GM18867 (cell line): ENCODE data around the gene ALPI.
"Not testable (repeated sequence)": the region's sequence is repeated elsewhere in the genome, so short reads cannot be mapped to it uniquely, and the experiment has no call there.

Experiments used
- ATAC-seq: cut with Tn5 transposase; IDR thresholded peaks from one replicate; pipeline ENCODE4 v1.9.1; 2021; ENCODE audit warnings: mild to moderate bottlenecking, moderate library complexity; ENCODE audit not compliant: unreplicated experiment

The ALPI gene

DNA sequence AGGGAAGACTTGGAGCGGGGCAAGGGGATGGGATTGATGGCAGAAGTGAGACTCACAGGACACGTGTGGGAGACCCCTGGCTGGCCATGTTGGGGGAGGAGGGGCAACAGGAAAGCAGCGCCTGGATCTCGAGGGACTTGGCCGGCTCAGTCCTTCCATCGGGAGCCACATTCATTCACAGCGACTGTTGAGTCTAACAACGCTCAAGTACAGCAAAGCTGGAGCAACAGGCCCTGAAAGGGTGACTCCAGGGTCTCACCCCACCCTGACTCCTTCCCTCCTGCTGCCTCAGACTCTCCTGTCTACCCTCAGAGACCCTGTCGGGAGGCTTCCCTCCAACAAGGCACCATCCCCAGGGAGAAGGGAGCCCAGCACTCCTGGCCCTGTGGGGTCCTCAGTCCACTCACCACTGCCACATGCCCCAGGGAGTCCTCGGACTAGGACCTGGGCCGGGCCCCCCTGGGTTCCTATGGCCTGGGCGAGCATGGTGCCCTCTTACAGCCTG is 14.8 kb upstream of the ALPI start:
- ATAC-seq = no peak

DNA sequence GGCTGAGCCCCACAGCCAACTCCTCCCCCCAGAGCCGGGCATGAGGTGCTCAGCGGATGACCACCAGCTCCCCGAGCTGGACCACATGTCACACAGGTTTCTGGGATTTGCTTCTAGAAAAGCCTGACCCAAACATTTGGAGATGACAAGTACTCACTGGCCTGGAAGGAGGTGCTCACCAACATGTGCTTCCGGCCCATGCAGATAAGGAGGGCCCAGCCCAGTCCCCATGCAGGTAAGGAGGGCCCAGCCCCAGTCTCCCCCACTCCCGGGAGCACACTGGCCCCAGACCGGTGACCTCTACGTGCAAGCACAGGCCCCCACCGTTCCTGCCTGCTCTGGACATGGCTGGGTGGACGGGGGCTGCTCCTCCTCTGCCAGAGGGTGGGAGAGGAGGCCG is 14.0 kb upstream of the ALPI start:
- ATAC-seq = not testable (repeated sequence)

DNA sequence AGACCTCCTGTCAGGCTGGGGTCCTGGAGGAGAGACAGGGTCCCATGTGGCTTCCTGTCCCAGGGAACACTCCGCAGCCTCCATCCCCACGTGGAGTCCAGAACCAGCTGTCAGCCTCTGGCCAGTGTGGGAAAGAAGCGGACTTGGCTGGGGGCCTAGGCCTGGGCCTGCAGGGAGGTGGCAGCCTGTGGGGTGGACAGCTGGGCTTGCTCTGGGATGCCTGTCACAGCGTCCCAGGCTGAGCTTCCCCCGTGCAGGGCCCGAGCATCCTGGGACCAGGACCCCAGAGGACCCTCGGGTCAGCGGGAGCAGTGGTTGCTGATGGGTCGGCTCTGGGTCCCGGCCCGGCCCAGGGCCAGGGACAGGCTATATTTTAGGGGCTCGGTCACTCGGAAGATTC is 13.5 kb upstream of the ALPI start:
- not testable (repeated sequence) for ATAC-seq

DNA sequence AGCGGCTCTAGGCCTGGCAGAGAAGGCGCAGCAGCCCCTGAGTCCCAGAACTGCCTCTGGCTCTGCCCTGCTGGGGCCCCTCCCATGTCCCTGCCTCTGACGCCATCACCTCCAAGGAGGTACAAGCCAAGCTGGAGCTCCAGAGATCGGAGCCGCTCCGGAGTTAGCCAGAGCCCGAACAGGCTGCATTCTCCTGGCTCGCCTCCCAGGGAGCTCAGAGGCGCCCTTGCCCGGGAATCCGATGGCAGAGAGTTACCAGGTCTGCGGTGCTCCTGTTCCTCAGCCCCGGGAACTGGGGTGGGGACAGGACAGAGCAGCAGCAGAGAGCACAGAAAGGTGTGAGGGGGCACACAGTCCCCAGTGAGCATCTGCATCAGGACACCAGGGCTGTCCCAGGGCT is 12.9 kb upstream of the ALPI start:
- not testable (repeated sequence) for ATAC-seq

DNA sequence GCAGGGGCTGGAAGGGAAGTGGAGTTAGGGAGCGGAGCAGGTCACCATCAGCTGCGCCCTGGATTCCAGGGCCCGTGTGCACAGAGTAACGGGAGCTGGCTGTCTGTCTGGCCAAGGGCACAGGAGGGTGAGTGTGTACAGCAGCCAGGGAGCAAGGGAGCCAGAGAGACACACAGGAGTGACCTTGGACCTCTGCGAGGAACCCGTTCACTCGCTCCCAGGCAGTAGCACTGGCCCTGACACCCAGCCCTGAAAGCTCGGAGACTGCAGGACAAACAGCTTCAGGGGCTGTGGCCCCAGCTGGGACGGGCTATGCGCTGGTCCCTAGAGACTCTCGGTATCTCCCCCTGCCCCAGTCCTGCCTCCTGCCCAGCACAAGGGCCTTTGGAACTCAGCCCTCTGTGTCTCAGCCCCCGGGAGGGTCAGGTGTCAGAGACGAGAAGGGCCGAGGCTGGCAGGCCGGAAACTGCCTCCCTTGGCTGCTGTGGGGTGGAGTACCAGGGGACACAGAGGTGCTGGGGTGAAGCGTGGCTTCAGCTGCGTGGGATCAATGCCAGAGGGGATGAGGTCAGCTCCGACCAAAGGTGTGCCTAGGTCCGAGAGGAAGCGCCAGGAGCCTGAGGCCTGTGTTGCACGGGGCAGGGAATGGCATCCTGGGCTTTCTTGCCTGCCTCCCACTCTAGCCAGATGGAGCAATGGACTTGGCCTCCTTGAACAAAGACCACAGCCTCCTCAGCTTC is 12.1 kb upstream of the ALPI start:
- ATAC-seq = not testable (repeated sequence)

DNA sequence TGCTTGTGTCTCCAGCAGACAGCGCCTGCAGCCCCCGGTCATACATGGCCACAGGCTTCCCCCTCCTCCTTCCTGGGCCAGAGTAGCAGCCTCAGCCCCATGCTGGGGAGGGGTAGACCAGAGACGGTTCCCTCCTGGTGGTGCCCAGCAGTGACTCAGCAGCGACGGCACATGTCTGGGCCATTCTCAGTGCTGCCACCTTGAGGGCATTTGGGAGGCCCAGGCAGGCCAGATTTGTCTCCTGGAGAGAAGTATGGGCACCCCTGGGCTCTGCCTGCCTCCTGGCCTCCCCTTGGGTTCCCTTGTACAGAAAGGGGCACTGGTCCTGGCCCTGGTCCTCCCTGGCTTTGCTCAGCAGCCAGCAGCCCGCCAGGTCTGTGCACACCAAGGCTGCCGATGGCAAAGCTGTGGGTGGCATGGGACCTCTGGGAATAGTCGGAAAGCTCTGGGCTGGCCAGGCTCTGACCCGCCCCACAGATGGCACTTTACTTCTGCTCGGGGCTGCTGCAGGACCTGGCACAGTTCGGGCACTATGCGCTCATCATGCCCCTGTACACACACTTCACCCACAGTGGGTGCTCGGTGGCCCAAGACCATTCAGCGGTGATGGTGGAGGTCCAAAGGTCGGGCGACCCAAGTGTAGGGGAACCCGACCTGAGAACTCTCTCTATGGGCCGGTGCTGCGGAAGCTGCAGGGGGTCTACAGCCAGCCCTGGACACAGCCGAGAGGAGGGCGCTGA is 11.4 kb upstream of the ALPI start:
- no peak for ATAC-seq

DNA sequence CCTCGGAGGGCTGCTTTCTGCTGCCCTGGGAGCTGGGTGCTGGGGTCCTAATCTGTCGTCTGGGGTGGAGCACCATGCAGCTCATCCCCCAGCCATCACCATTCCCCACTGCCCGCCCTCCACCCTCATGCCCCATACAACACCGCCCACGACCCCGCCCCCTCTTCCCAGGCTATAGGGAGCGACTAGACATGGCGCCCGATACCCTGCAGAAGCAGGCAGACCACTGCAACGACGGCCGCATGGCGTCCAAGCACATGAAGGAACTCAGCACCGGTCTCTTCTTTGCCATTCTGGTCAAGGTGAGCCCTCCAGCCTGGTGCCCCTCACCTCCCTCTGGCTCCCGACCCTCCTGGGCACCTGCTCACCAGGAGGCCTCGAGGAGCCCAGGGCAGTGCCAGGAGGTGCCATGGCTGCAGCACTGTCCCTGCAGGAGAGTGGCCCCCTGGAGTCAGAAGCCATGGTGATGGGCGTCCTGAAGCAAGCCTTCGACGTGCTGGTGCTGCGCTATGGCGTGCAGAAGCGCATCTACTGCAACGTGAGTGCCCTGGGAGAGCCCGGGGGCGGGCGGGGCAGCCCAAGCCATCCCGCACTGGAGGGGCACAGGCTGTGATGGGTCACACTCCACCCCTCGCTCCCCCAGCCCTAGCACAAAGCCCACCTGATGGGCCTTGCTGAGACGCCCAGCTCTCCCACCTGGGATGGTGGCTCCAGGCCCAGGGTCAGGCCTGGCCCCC is 10.6 kb upstream of the ALPI start:
- ATAC-seq = not testable (repeated sequence)

DNA sequence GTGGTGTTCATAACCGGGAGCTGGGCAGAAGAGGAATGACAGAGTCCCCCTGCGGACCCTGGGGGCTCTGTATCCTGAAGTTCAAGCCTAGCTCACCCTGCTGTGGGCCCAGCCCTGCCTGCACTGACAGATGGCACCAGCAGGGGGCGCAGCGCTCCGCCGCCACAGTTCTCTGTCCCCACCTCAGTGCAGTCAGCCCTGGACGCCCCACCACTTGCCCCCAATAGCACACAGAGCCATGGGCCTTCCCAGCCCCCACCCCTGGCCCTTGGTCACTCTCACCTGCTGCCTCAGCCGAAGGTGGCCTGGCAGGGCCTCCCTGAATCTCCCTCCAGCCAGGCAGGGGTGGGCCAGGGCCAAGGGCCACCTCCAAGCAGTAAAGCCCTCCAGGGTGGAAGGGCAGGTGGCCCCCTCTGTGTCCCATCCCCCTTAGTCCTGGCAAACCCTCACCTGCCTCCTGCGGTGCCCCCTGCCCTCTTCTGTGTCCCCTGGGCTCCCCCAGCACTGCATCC is 9.6 kb upstream of the ALPI start:
- not testable (repeated sequence) for ATAC-seq

DNA sequence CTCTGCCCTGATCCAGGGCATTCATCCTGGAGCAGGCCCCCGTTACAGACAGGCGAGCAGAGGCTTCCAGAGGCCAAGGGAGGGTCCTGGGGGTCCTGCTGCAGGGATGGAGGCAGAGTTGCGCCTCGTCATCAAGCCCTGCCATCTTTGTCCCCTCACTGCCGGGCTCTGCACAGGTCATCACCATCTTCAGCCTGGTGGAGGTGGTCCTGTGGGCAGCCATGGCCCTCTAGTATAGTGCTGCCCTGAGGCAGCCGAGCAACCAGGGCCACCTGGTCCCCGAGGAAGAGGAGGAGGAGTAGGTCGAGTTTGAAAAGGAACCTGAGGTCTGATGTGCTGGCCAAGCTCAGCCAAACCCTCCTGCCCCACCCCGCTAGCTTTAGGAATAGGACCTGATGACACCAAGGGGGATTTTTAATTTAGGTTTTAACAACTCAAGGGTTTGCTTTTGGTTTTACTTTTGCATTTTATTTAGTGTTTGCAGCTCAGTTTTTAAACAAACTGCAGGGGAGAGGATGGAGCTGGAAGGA is 8.8 kb upstream of the ALPI start:
- ATAC-seq = no peak

DNA sequence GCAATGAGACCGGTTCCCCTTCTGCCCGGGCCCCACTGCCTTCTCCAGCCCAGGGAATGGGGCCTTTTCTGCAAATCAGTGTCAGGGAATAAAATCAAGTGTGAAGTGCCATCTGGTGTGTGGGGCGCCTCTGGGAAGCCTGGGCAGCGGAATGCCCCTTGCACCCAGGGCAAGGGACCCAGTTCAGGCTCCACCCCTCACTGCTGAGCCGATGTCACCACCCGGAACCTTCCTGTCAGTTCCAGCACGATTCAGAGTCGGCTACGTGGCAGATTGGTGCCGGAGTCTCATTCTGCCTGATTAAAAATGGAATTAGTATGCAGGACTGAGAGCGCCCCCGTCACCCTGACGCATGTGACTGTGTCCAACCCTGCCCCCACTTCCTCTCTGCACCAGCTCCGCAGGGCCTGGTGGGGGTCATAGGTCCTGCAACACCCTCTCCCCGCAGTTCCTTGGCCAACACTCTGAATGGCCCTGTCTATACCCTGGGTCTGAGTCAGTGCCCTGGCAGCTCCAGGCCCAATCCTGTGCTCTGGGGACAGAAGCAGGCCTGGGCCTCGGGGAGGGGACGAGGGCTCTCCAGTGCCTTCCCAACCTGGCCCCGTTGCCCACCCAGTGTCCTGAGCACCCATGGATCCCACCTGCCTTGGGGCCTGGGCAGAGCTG is 8.2 kb upstream of the ALPI start:
- no peak for ATAC-seq

DNA sequence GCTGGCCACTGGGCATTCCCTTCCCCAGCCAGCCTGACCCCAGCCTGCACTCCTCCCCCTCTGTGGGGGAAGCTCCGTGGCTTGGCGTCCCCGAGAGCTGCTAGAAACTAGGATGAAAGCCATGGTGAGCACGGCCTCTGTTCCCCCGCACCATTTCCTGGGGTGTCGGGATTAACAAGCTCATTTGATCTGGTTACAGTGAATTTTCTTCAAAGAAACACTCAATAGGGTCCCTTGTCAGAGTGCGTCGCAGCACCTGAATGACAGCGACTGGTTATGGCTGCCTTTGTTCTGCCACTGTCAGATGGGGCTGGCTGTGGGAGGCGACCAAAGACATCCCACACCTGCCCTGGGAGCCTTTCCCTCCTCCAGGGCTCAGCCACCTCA is 7.7 kb upstream of the ALPI start:
- no peak for ATAC-seq

DNA sequence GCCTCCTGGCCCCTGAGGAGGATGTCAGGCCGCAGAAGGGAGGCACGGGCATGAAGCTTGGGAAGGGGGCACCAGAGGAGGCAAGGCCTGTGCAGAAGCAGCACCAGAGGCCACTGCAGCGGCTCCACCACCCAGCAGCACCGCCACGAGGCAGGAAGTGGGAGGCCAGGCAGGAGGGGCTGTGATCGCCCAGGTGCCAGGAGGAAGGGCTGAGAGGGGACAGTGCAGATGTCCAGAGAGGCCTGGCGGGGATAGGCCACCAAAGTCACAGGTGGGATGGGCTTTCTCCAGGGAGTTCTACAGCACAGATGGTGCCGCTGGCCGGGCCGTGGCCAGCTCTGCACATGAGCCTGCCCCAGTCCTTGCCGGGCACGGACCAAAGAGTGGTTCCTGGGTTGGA is 6.0 kb upstream of the ALPI start:
- no peak for ATAC-seq

DNA sequence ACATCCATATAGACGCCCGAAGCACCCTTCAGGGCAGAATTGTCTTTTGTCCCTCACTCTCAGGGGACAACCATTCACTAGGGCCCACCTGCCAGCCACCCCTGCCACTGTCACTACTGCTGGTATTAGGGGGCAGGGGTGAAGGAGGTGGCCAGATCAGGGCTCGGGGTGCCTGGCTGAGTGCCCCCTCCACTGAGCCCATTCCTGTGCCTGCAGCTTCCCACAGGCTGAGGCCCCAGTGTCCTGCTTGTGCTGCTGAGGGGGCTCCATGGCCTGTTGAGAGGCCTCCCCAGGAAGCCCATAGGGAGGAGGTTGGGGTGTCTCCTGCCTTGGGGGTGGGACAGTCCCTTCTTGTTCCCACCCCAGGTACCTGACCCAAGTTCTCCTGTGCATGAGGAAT is 4.3 kb upstream of the ALPI start:
- not testable (repeated sequence) for ATAC-seq

DNA sequence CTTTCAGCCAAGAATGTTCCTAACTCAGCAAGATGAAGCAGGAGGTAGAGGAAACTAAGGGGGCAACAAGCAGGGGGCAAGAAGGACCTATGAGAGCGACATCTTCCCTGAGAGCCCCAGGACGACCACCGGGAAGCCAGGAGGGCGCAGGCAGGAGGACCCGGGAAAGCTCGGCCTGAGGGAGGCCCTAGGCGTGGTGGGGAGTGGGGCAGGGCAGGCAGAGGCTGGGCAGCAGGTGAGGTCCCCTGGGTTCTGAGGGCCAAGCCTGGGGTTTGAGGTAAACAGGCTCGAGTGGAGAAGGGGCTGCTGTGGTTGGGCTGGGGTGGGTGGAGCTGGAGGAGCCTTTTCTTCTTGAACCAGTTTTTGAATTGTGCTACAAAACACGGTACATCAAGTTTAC is 1.3 kb upstream of the ALPI start:
- no peak for ATAC-seq

DNA sequence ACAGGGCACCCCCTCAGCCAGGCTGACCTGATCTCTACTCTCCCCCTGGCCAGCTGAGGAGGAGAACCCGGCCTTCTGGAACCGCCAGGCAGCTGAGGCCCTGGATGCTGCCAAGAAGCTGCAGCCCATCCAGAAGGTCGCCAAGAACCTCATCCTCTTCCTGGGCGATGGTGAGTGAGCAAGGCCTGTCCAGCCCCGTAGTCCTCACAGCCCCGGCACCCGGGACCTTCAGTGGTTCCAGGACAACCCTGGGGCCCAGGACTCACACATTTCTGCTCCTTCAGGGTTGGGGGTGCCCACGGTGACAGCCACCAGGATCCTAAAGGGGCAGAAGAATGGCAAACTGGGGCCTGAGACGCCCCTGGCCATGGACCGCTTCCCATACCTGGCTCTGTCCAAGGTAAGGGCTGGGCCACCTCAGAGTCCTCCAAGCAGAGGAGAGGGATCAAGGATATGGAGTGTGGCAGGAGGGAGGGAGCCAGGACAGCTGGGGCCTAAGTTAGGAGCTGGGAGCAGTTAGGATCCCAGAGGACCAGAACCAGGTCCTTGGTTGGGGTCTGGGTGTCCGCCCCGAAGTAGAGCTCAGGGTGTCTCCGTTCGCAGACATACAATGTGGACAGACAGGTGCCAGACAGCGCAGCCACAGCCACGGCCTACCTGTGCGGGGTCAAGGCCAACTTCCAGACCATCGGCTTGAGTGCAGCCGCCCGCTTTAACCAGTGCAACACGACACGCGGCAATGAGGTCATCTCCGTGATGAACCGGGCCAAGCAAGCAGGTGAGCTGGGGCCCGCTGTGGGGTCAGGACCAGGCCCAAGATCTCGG is 555 bp downstream of the ALPI start:
- ATAC-seq = no peak

DNA sequence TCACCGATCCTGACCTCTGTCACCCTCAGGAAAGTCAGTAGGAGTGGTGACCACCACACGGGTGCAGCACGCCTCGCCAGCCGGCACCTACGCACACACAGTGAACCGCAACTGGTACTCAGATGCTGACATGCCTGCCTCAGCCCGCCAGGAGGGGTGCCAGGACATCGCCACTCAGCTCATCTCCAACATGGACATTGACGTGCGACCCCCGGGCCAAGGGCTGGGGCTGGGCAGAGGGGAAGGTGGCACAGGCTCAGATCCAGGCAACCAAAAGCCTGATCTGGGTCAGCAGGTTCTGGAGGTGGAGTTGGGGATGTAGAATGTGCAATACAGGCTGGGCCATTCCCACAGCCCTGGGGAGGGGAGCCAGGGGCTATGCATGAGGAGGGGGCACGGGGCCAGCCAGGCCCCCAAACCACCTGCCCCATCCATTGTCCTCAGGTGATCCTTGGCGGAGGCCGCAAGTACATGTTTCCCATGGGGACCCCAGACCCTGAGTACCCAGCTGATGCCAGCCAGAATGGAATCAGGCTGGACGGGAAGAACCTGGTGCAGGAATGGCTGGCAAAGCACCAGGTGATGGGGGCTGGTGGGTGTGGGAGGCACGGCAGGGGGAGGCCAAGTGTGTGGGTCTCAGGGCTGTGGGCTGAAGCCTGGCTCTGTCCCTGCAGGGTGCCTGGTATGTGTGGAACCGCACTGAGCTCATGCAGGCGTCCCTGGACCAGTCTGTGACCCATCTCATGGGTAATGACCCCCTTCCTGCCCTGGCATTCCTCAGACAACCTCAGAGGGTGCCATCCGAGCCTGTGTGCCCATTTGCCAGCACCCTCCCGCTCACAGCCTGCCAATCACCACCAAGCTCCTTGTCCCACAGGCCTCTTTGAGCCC is 1.4 kb downstream of the ALPI start:
- no peak for ATAC-seq

DNA sequence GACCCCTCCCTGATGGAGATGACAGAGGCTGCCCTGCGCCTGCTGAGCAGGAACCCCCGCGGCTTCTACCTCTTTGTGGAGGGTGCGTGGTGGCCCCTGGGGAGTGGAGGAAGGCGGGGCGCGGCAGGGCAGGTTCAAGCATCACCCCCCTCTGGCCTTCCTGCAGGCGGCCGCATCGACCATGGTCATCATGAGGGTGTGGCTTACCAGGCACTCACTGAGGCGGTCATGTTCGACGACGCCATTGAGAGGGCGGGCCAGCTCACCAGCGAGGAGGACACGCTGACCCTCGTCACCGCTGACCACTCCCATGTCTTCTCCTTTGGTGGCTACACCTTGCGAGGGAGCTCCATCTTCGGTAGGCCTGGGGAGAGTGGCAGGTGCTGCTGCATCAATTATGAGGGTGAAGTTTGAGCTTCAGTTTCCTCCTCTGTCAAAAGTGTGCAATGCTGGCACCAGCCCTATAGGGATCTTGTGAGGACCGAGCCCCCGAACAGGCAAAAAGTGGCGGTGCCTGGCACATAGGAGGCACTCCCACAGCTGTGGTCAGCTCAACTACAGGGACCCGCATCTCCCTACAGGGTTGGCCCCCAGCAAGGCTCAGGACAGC is 2.2 kb downstream of the ALPI start:
- ATAC-seq = no peak

DNA sequence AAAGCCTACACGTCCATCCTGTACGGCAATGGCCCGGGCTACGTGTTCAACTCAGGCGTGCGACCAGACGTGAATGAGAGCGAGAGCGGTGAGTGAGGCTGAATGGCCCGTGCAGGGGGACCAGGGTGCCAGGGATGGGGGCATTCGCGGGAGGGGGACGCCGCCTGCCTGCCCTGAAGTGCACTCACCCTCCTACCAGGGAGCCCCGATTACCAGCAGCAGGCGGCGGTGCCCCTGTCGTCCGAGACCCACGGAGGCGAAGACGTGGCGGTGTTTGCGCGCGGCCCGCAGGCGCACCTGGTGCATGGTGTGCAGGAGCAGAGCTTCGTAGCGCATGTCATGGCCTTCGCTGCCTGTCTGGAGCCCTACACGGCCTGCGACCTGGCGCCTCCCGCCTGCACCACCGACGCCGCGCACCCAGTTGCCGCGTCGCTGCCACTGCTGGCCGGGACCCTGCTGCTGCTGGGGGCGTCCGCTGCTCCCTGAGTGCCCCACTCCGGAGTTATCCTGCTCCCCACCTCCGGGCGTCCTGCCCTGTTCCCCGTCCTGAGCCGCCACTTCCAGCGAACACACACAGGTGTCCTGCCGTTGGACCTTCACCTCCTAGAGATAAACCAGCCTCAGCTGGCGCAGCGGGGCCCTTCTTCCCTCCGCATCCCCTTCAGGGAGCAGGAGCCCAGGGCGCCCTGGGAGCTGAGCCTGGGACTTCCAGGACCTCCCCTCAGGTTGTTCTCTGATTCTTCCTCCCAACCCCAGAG is 2.9 kb downstream of the ALPI start:
- no peak for ATAC-seq
